HepG2 (cell line): ENCODE results near the gene RRN3. TPM values are rescaled to one million over a fixed set of nuclear protein-coding genes. Genes with fewer than 3 reads are reported as not detected.
A peak's percentile ranks its signal among the peaks of the same experiment; 100 is the strongest.

Experiments
- MATR3 ChIP-seq: sonication (generic); formaldehyde crosslinking; IDR thresholded peaks from 2 replicates; pipeline ENCODE4 v1.4.0; 2020; ENCODE audit warnings: missing genetic modification reagents
- MEIS2 ChIP-seq: sonication (generic); formaldehyde crosslinking; IDR thresholded peaks from 2 replicates; pipeline ENCODE4 v1.9.0; 2021; ENCODE audit warnings: mild to moderate bottlenecking, missing genetic modification reagents
- NCOA2 ChIP-seq: sonication (generic); formaldehyde crosslinking; IDR thresholded peaks from 2 replicates; pipeline ENCODE4 v1.8.0; 2022; ENCODE audit warnings: inconsistent platforms
- NR1H2 ChIP-seq: sonication (generic); formaldehyde crosslinking; IDR thresholded peaks from 2 replicates; pipeline ENCODE4 v1.8.1; 2022; ENCODE audit warnings: low read depth, missing genetic modification reagents, borderline replicate concordance
- PLRG1 ChIP-seq: fragments of 450-650 bp; conservative IDR thresholded peaks from 2 replicates; pipeline ENCODE4 v1.6.1; 2016
- ZBTB7A ChIP-seq: sonication (generic); formaldehyde crosslinking; IDR thresholded peaks from 2 replicates; pipeline ENCODE4 v1.8.0; 2022; ENCODE audit warnings: mild to moderate bottlenecking, missing genetic modification reagents
- ZNF572 ChIP-seq: sonication (generic); formaldehyde crosslinking; IDR thresholded peaks from 2 replicates; pipeline ENCODE4 v1.5.1; 2020; ENCODE audit warnings: mild to moderate bottlenecking, missing genetic modification reagents
- polyA plus RNA-seq, 8 experiments: library from polyadenylated mRNA; depleted of rRNA in 3 of 8; stranded (reverse) in 7 of 8; unstranded in 1 of 8; fragments of >200 nt; fragmentation: Illumina TruSeq in 4 of 8; extraction: Trizol in 4 of 8; gene quantifications; 2 replicates each; pipeline versions ENCODE4 v1.2.1 to v1.2.3, GENCODE V29; 2011 to 2016; ENCODE audit warnings: low read depth in 4 of 8, missing spikeins in 1 of 8, mixed read lengths in 1 of 8; ENCODE audit not compliant: insufficient read depth in 1 of 8
- total RNA-seq, 5 experiments: library from RNA; depleted of rRNA; stranded (reverse); fragments of >200 nt; fragmentation: Illumina TruSeq; extraction: Trizol; gene quantifications; 2 replicates each; pipeline ENCODE4 v1.2.3, GENCODE V29; 2016; ENCODE audit warnings: low read depth in 1 of 5
- TF ChIP-seq, protein P1 (sequence below): sonication (generic); formaldehyde crosslinking; IDR thresholded peaks from one replicate; pipeline ENCODE4 v1.5.1; 2020; ENCODE audit warnings: mild to moderate bottlenecking, missing genetic modification reagents; ENCODE audit errors: not compliant biosample characterization
- TF ChIP-seq, protein P2 (sequence below): sonication (generic); formaldehyde crosslinking; IDR thresholded peaks from 2 replicates; pipeline ENCODE4 v1.4.0; 2020; ENCODE audit warnings: missing genetic modification reagents, borderline replicate concordance
- TF ChIP-seq, protein P3 (sequence below): sonication (generic); formaldehyde crosslinking; IDR thresholded peaks from 2 replicates; pipeline ENCODE4 v1.5.1; 2020; ENCODE audit warnings: mild to moderate bottlenecking, missing genetic modification reagents
- TF ChIP-seq, protein P4 (sequence below): sonication (generic); IDR thresholded peaks from 2 replicates; pipeline ENCODE4 v1.6.1; 2016; ENCODE audit warnings: low read depth, borderline replicate concordance

Gene RRN3
- total and polyA plus RNA-seq, 2 of the 13 experiments (the other 11 are each of a cell fraction or from before 2014, with no cell fraction given), result 45.8 to 67.0 TPM

DNA sequence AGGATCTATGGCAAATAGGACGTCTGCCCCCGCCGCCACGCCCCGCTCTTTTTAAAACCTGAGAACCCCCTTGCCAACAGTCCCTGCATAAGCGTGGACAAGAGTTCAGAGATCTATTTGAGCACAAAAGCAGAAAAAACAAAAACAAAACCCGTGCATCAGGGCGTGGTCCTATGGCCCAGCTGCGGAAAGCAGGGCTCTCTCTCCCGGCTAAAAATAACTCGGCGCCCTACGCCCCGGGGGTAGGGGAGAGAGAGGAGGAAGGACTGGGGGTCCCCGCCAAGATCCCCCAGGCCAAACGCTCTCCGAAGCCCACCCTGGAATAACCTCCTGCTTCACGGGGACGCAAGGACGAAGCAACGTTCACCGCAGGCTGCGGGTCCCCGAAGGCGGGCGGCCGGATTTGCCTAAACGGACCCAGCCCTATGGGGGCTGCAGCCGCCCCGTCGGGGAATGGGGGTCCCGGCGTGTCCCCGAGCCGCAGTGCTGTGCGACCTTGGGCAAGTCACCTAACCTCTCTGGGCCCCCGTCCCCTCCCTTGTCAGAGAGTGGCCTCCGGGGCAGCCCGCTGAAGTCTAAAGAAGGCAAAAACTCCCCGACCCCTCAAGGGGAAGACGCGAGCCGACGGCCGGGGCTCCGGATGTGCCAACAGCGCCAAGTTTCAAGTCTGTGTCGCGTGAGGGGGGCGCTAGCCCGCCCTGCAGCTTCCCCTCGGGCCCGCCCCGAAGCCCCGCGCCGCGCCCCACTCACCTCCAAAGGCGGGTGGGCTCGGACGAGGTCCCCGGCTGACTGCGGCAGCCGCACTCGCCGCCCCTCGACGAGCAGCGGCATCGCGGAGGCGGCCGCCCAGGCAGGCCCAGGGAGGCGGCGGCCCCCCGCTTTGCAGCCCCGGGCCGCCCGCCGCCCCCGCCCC lies 38.7 kb downstream of the RRN3 start (continued):
- TF ChIP-seq, protein P1, sequence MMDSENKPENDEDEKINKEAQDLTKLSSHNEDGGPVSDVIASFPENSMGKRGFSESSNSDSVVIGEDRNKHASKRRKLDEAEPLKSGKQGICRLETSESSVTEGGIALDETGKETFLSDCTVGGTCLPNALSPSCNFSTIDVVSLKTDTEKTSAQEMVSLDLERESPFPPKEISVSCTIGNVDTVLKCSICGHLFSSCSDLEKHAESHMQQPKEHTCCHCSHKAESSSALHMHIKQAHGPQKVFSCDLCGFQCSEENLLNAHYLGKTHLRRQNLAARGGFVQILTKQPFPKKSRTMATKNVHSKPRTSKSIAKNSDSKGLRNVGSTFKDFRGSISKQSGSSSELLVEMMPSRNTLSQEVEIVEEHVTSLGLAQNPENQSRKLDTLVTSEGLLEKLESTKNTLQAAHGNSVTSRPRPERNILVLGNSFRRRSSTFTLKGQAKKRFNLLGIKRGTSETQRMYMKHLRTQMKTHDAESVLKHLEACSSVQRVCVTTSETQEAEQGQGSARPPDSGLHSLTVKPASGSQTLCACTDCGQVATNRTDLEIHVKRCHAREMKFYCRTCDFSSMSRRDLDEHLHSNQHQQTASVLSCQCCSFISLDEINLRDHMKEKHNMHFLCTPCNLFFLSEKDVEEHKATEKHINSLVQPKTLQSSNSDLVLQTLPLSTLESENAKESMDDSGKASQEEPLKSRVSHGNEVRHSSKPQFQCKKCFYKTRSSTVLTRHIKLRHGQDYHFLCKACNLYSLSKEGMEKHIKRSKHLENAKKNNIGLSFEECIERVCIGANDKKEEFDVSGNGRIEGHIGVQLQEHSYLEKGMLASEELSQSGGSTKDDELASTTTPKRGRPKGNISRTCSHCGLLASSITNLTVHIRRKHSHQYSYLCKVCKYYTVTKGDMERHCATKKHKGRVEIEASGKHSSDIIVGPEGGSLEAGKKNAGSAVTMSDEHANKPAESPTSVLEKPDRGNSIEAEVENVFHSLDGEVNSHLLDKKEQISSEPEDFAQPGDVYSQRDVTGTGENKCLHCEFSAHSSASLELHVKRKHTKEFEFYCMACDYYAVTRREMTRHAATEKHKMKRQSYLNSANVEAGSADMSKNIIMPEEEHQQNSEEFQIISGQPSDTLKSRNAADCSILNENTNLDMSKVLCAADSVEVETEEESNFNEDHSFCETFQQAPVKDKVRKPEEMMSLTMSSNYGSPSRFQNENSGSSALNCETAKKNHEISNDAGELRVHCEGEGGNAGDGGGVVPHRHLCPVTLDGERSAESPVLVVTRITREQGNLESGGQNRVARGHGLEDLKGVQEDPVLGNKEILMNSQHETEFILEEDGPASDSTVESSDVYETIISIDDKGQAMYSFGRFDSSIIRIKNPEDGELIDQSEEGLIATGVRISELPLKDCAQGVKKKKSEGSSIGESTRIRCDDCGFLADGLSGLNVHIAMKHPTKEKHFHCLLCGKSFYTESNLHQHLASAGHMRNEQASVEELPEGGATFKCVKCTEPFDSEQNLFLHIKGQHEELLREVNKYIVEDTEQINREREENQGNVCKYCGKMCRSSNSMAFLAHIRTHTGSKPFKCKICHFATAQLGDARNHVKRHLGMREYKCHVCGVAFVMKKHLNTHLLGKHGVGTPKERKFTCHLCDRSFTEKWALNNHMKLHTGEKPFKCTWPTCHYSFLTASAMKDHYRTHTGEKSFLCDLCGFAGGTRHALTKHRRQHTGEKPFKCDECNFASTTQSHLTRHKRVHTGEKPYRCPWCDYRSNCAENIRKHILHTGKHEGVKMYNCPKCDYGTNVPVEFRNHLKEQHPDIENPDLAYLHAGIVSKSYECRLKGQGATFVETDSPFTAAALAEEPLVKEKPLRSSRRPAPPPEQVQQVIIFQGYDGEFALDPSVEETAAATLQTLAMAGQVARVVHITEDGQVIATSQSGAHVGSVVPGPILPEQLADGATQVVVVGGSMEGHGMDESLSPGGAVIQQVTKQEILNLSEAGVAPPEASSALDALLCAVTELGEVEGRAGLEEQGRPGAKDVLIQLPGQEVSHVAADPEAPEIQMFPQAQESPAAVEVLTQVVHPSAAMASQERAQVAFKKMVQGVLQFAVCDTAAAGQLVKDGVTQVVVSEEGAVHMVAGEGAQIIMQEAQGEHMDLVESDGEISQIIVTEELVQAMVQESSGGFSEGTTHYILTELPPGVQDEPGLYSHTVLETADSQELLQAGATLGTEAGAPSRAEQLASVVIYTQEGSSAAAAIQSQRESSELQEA (CRISPR knock-in tag), result peak; percentile 48
- TF ChIP-seq ZBTB7A (peak; percentile 12; the same call in 1 of the 2 replicates), NR1H2 (CRISPR knock-in tag) (no peak), MEIS2 (CRISPR knock-in tag) (no peak), MATR3 (CRISPR knock-in tag) (no peak), PLRG1 (no peak), ZNF572 (CRISPR knock-in tag) (no peak; the same call in none of the 2 replicates), NCOA2 (CRISPR knock-in tag) (no peak)
- TF ChIP-seq, protein P2, sequence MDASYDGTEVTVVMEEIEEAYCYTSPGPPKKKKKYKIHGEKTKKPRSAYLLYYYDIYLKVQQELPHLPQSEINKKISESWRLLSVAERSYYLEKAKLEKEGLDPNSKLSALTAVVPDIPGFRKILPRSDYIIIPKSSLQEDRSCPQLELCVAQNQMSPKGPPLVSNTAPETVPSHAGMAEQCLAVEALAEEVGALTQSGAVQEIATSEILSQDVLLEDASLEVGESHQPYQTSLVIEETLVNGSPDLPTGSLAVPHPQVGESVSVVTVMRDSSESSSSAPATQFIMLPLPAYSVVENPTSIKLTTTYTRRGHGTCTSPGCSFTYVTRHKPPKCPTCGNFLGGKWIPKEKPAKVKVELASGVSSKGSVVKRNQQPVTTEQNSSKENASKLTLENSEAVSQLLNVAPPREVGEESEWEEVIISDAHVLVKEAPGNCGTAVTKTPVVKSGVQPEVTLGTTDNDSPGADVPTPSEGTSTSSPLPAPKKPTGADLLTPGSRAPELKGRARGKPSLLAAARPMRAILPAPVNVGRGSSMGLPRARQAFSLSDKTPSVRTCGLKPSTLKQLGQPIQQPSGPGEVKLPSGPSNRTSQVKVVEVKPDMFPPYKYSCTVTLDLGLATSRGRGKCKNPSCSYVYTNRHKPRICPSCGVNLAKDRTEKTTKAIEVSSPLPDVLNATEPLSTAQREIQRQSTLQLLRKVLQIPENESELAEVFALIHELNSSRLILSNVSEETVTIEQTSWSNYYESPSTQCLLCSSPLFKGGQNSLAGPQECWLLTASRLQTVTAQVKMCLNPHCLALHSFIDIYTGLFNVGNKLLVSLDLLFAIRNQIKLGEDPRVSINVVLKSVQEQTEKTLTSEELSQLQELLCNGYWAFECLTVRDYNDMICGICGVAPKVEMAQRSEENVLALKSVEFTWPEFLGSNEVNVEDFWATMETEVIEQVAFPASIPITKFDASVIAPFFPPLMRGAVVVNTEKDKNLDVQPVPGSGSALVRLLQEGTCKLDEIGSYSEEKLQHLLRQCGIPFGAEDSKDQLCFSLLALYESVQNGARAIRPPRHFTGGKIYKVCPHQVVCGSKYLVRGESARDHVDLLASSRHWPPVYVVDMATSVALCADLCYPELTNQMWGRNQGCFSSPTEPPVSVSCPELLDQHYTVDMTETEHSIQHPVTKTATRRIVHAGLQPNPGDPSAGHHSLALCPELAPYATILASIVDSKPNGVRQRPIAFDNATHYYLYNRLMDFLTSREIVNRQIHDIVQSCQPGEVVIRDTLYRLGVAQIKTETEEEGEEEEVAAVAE (CRISPR knock-in tag), result no peak
- TF ChIP-seq, protein P3, sequence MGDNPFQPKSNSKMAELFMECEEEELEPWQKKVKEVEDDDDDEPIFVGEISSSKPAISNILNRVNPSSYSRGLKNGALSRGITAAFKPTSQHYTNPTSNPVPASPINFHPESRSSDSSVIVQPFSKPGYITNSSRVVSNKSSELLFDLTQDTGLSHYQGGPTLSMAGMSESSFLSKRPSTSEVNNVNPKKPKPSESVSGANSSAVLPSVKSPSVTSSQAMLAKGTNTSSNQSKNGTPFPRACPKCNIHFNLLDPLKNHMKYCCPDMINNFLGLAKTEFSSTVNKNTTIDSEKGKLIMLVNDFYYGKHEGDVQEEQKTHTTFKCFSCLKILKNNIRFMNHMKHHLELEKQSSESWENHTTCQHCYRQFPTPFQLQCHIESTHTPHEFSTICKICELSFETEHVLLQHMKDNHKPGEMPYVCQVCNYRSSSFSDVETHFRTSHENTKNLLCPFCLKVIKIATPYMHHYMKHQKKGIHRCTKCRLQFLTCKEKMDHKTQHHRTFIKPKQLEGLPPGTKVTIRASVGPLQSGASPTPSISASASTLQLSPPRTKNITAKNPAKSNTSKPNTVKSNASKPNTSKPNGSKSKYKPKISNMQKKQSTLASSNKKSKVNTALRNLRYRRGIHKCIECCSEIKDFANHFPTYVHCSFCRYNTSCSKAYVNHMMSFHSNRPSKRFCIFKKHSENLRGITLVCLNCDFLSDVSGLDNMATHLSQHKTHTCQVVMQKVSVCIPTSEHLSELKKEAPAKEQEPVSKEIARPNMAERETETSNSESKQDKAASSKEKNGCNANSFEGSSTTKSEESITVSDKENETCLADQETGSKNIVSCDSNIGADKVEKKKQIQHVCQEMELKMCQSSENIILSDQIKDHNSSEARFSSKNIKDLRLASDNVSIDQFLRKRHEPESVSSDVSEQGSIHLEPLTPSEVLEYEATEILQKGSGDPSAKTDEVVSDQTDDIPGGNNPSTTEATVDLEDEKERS (CRISPR knock-in tag), result peak; percentile 66; the same call in 1 of the 2 replicates
- TF ChIP-seq, protein P4, sequence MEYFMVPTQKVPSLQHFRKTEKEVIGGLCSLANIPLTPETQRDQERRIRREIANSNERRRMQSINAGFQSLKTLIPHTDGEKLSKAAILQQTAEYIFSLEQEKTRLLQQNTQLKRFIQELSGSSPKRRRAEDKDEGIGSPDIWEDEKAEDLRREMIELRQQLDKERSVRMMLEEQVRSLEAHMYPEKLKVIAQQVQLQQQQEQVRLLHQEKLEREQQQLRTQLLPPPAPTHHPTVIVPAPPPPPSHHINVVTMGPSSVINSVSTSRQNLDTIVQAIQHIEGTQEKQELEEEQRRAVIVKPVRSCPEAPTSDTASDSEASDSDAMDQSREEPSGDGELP, result peak; percentile 48; the same call in 1 of the 2 replicates
